Activated T-cell treated with anti-CD3 and anti-CD28 coated beads for 48 hours (primary cell): Measurements from ENCODE around the gene EOLA1.
"Not testable (repeated sequence)": the region's sequence is repeated elsewhere in the genome, so short reads cannot be mapped to it uniquely, and the experiment has no call there.

Experiments
- DNase-seq: peaks from one replicate; pipeline ENCODE4 v3.0.0-alpha.2; 2020; ENCODE audit warnings: low read depth

Gene EOLA1

DNA sequence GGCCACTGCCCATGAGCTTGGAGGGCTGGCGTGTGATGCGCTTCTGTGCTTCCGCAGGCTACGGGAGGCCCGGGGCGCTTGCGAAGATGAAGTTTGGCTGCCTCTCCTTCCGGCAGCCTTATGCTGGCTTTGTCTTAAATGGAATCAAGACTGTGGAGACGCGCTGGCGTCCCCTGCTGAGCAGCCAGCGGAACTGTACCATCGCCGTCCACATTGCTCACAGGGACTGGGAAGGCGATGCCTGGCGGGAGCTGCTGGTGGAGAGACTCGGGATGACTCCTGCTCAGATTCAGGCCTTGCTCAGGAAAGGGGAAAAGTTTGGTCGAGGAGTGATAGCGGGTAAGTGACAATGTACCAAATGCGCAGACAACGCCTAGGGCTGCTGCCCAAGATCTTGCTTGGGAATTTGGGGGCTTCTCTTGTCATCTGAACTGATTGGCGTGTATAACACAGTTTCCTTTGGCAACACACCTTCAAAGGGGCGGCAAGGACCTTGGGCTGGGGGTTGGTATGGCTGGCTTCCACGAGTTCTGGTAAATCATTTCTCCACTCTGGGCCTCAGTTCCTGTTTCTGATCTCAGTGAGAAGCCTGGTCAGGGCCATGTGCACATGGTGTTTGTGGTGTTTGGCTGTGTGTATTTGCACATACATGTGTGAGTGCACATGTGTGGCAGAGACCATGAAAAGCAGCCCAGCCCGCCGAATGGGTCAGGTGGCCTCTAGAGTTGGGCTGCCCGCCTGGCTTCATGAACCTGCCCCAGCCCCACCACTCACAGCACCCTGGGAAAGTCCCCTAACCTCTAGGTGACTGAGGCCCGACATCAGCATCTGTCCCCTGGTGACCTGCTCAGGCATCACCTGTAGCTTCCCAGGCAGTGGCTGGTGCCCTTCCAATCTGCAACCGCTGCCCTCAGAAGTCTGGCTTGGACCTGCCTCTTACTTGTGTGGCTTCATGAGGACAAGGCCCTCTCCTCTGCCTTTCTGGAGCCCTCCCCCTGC is 5.0 kb downstream of the EOLA1 start:
- DNase-seq: not testable (repeated sequence)

DNA sequence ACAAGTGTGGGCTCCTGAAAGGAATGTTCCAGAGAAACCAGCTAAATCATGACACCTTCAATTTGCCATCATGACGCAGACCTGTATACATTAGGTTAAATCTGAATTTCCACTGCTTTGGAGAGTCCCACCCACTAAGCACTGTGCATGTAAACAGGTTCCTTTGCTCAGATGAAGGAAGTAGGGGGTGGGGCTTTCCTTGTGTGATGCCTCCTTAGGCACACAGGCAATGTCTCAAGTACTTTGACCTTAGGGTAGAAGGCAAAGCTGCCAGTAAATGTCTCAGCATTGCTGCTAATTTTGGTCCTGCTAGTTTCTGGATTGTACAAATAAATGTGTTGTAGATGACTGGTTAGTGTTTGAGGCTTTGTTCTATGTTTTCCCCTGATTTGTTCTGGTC is 6.2 kb downstream of the EOLA1 start:
- DNase-seq: not testable (repeated sequence)

DNA sequence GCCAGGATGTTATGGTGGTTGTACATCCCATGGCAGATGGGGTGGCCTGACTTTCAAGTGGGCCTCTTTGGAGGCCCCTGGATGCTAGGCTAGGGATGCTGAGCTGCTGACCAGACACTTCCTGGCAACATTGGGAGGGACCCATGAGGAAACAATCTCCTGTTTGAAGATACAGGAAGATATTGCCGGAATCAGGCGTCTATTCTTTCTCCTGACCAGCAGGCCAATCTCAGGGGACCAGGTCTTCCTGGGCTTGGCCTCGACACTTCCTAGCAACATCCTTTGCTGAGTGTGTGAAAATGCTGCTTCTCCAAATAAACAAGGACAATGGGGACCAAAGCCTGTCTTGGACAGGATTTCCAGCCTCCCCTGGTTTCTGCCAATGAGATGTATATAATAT is 7.0 kb downstream of the EOLA1 start:
- not testable (repeated sequence) for DNase-seq

- not testable (repeated sequence) for DNase-seq
These were observed 8.9 kb downstream of the EOLA1 start, which contains the start of gene HSFX3 for GRCh38 chrX:149549701-149550100. TSS of gene HSFX3 (minus strand) at chrX:149549924. CDS start at chrX:149549852, 72 bp downstream.

GRCh38 chrX:149550454-149550853 is 9.6 kb downstream of the EOLA1 start:
- DNase-seq: not testable (repeated sequence)

DNA sequence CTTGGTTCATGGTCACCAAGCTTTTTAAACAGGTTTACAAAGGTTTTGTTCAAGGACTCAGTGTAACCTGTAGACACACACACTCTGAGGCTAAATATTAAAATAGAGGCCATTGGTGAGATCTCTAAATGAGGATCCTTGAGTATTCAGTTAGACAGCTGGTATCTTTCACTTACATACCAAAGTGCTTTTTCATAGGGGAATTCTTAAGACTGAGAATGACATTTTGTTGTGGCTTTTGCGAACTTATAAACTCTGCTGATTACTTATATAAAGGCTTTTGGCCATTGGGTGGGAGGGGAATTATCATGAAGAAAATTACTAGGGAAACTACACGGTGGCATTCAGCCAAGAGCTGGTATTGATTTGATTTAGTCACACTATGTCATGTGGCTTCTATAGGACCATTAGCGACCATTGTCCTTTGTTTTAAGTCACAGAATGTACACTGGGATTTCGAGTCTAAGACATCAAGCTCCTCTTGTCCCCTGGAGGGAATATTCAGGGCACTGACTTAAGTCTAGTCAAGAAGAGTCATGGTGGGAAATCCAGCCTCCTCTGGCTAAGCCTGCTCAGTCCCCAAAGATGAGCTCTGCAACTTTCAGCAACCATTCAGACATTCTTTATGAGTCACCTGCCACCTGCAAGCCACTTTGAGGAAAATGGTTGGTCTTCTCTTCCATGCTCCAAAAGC is 10.6 kb downstream of the EOLA1 start:
- DNase-seq: not testable (repeated sequence)

DNA sequence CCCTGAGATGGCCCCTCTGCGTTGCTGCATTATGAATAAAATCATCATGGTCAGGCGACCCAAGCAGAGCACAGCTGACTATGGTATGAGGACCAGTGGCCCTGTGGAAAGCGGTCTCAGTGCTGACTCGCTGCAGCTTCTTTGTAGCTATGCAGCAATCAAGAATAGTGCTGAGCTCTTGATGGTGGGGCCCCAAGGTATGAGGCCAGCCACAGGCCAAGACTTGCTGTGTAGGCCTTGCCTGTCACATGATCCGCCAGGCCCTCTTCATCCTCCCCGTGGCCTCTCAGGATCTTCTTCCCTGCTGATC is 11.1 kb downstream of the EOLA1 start:
- not testable (repeated sequence) for DNase-seq

GRCh38 chrX:149555251-149555650 is 14.4 kb downstream of the EOLA1 start:
- not testable (repeated sequence) for DNase-seq

- no peak for DNase-seq
These were observed 22.5 kb downstream of the EOLA1 start for GRCh38 chrX:149563359-149563758.

GRCh38 chrX:149567621-149568417 is 27.0 kb downstream of the EOLA1 start:
- DNase-seq: no peak

DNA sequence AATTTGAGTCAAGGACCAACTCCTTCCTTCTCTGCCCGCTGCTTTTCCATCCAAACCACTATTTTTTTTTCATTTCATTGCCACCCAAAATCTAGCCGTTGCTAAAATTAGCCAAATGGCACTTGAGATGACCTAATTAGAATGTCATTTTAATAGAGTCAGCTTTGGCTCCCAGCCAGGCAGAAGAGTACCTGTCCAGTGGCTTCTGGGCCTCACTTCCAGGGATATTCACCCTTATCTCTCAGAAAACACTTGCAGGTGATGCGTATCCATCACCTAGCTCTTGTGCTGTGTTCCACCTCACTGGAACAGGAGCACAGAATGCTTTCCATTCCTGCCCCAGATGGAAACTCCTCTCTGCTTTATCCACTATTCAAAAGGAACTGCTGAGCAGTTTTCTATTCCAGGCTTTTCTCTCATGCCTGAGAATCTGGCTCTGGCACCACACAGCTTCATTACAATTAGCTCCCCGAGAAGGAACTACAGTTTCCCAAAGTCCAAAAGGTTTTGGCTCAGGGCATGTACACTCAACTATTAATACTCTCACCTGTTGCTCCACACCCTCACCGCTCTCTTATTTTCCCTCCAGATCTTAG is 28.0 kb downstream of the EOLA1 start:
- no peak for DNase-seq

DNA sequence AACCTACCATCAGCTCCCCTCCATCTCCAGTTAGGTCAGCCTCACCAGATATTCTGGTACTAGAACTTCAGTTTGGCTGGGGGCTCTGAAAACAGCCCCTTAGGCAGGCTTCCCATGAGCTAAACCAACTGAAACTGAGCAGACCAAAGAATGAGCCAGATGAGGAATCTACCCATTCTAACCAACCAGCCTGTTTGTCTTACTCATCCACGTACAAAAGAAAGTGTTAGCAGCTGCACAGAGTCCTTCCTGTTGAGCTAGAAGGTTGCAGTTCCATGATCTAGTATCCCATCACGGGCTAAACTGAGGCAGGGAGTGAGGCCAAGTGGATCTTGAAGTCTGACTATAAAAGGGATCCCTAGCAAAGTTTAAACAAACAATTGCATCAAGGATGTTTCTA is 29.0 kb downstream of the EOLA1 start:
- DNase-seq: no peak

- no peak for DNase-seq
These were observed 29.9 kb downstream of the EOLA1 start for GRCh38 chrX:149570668-149571067.

DNA sequence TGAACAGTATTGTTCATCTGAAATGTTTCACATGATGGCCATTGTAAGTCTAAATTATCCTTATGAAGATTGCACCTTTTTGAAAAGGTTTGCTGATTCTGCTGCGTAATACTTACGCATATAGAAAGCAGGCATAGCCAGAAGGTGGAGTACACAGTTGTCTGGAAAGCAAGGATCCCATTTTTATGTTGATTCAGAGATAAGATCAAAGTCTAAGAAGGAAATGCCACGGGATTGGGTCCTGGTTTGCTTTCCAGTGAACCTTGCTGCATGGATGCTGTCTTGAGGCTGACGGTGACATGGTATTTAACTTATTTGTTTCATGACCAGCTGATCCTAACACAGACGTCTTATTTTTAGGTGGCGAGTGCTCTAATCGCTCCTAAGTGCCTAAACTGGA is 31.0 kb downstream of the EOLA1 start:
- no peak for DNase-seq

DNA sequence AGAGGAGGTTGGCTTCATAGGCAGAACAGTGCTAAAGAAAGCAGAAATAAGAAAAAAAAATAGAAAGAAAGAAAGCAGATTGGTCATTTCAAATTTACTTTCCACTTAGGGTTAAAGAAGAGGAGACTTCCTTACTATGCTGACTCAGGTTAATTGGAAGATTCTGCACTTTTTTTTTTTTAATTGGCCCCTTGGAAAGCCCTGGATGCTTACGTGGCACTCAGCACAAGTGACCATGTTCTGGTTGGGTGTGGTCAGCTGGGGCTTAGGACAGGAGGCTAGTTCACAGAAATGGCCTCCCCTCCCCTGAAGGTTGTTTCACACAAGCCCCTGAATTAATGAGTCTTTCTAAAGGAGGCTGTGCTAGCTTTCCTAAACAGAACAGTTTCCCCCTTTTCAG is 31.9 kb downstream of the EOLA1 start:
- no peak for DNase-seq

DNA sequence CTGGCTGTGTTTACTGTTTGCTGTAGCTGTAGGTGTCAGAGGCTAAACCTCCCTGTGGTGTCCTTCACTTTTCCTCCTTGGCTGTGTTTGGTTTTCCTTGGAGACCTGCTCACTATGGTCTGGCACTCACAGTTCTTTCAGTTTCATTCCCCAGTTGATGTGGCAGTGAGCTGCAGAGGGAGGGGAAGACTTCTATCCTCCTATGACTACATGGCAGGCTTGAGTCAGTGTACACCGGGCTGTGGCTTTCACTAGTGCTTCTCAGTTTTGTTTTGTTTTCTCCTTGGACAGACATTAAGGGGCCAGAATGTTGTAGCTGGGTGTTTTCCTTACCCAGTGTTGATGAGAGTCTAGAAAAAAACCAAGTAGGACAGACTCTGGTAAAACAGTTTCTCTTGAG is 32.6 kb downstream of the EOLA1 start:
- not testable (repeated sequence) for DNase-seq

GRCh38 chrX:149585631-149586030 is 44.8 kb downstream of the EOLA1 start:
- DNase-seq: not testable (repeated sequence)

- DNase-seq: not testable (repeated sequence)
These were observed 46.5 kb downstream of the EOLA1 start, which contains the start of gene MAGEA9B for GRCh38 chrX:149587359-149587758. TSS of gene MAGEA9B (minus strand) at chrX:149587459. CDS start at chrX:149583179, 4,280 bp downstream.

DNA sequence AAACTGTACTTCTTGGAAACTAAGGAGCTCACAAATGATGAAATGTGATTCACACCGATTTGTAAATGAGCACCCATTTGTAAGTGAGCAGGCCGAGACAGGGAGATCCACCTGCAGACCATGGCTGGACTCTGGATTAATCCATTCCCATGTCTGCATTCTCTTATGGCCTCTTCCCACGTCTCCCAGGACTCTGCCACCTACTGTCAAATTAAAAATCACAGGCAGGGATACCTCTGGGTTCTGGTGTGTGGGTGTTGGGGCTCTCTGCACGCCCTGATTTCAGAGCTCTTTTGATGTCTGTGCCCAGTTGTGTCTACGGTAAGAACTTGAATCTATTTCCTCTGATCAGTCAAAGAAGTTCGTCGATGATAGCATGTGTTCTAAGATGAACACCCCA is 50.2 kb downstream of the EOLA1 start:
- DNase-seq: not testable (repeated sequence)

DNA sequence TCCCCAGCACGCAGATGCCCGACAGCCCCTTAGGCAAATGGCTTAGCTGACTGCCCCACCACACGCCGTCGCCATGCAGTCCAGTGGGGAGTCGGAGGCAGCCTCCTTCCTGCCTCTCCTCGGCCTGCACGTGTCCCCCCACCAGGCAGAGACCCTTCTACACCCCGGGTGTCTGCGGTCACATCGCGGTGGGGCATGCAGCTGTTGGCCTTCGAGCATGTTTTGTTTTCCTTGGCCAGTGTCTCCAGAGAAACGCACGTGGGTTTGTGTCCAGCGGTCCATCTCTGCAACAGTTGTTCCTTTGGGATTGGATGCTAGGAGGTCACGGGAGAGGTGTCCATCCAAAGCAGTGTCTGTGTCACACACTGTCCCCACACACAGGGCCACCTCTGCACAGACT is 54.4 kb downstream of the EOLA1 start, which contains the start of gene HSFX2:
HSFX2 (minus strand) TSS at position 101 of the 400 bp plus-strand sequence. CDS start 614 bp downstream, outside the sequence.
- not testable (repeated sequence) for DNase-seq

DNA sequence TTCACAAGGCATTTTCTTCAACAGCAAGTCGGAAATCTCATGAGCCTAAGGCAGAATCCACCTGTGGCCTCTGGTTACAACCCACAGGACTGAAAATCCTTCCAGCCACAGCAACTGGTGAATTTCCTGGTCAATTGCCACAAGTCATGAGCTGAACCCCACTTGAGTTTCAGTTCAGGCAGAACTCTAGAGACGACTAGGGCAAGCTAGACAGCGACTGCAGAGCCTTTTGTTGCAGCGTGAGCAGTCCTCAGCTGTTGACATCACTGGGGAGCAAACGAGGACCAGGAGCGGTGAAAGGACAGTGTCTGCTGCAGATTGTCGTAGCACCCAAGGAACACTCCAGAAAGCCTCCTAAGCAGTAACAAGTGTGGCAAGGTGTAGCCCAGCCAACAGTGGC is 55.1 kb downstream of the EOLA1 start:
- not testable (repeated sequence) for DNase-seq
